Activated T-cell treated with anti-CD3 and anti-CD28 coated beads for 48 hours (primary cell): ENCODE results near the gene TMEM128.
"Not testable (repeated sequence)": the region's sequence is repeated elsewhere in the genome, so short reads cannot be mapped to it uniquely, and the experiment has no call there.

Experiments used
- DNase-seq: peaks from one replicate; pipeline ENCODE4 v3.0.0-alpha.2; 2020; ENCODE audit warnings: low read depth

Gene TMEM128

DNA sequence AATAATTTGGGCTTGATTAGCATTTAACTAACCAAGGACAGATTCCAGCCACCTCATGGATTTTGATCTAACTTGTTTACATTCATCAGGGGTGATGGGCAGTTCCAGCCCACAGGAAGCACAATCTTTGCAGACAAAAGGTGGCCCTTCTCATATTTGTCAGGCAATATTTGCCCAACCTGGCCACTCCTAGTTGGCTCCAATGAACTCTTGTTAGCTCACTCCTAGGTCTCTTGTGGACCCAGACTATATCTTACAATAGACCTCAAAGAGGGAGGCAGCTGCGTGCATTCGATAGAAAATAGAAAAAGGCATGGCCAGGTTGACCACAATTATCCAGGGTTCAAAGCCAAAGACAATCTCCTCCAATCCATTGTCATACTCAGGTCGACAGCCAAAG, 59.5 kb downstream of the TMEM128 start:
- DNase-seq: not testable (repeated sequence)
